Uterus (tissue), 2 donors: ENCODE measurements around the gene CDH7.

Experiments
- CTCF ChIP-seq, 4 experiments: fragments of 200-600 bp in 2 of 4; fragments of 450-650 bp in 2 of 4; sonication (generic) in 2 of 4; IDR thresholded peaks; one replicate each; pipeline ENCODE4 v1.5.1; 2016 to 2019; ENCODE audit warnings: antibody characterized with exemption in 4 of 4, mild to moderate bottlenecking in 2 of 4, moderate library complexity in 1 of 4
- POLR2A ChIP-seq, 2 donors: fragments of 450-650 bp; IDR thresholded peaks; one replicate each; pipeline ENCODE4 v1.6.1; 2016; ENCODE audit warnings: antibody characterized with exemption in 2 of 2, mild to moderate bottlenecking in 1 of 2, moderate library complexity in 1 of 2

- TF ChIP-seq CTCF (IDR thresholded peaks at IDR 0.05) (no peak), POLR2A (IDR thresholded peaks at IDR 0.05) (no peak)
Observed at GRCh38 chr18:65907281-65907680, 156.5 kb downstream of the CDH7 start.
